Vagina (tissue), 2 donors: ENCODE results near the gene EFCC1.

Experiments
- POLR2A ChIP-seq, 2 donors: fragments of 450-650 bp; IDR thresholded peaks; one replicate each; pipeline ENCODE4 v1.6.1; 2017; ENCODE audit warnings: antibody characterized with exemption in 2 of 2, mild to moderate bottlenecking in 2 of 2, moderate library complexity in 2 of 2
- POLR2AphosphoS5 ChIP-seq, 2 donors: sonication (generic); formaldehyde crosslinking; IDR thresholded peaks; one replicate each; pipeline ENCODE4 v1.9.0; 2017; ENCODE audit warnings: antibody characterized with exemption in 2 of 2, mild to moderate bottlenecking in 2 of 2, low read depth in 1 of 2; ENCODE audit not compliant: insufficient read depth in 1 of 2
- TF ChIP-seq, protein P1 (sequence below), 3 experiments: fragments of 450-650 bp in 2 of 3; fragments of 200-600 bp in 1 of 3; sonication (generic) in 1 of 3; IDR thresholded peaks; one replicate each; pipeline ENCODE4 v1.5.1; 2017 to 2019; ENCODE audit warnings: antibody characterized with exemption in 3 of 3, mild to moderate bottlenecking in 2 of 3, moderate library complexity in 2 of 3

DNA sequence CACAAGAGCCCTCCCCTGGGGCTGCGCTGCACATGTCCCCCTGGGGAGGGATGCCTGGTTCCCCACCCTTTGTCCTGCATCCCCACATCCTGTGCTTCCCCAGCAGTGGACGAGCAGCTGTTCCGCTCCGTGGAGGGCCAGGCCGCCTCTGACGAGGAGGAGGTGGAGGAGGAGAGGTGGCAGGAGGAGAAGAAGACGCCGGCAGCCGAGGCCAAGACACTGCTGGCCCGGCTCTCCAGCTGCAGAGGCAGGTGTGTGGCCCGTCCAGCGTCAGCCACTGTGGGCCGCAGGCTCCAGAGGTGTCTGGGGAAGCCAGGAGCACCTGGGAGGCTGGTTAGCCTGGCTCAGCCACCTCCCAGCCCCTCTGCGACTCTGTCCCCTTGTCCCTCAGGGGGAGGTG lies 31.6 kb downstream of the EFCC1 start:
- TF ChIP-seq, protein P1, sequence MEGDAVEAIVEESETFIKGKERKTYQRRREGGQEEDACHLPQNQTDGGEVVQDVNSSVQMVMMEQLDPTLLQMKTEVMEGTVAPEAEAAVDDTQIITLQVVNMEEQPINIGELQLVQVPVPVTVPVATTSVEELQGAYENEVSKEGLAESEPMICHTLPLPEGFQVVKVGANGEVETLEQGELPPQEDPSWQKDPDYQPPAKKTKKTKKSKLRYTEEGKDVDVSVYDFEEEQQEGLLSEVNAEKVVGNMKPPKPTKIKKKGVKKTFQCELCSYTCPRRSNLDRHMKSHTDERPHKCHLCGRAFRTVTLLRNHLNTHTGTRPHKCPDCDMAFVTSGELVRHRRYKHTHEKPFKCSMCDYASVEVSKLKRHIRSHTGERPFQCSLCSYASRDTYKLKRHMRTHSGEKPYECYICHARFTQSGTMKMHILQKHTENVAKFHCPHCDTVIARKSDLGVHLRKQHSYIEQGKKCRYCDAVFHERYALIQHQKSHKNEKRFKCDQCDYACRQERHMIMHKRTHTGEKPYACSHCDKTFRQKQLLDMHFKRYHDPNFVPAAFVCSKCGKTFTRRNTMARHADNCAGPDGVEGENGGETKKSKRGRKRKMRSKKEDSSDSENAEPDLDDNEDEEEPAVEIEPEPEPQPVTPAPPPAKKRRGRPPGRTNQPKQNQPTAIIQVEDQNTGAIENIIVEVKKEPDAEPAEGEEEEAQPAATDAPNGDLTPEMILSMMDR (IDR thresholded peaks at IDR 0.05): no peak
- no peak for TF ChIP-seq POLR2A (IDR thresholded peaks at IDR 0.05)
- TF ChIP-seq POLR2AphosphoS5 (IDR thresholded peaks at IDR 0.05; ENCODE audit: insufficient read depth in 1 of 2, low read depth in 1 of 2): no peak
